CD4-positive, alpha-beta T cell treated with Interleukin-21 for 1 hour (primary cell): ENCODE data around the gene LHX8.
"Not testable (repeated sequence)": the region's sequence is repeated elsewhere in the genome, so short reads cannot be mapped to it uniquely, and the experiment has no call there.

ENCODE experiments used
- DNase-seq: peaks from one replicate; pipeline ENCODE4 v3.0.0-alpha.2; 2020

The LHX8 gene

DNA sequence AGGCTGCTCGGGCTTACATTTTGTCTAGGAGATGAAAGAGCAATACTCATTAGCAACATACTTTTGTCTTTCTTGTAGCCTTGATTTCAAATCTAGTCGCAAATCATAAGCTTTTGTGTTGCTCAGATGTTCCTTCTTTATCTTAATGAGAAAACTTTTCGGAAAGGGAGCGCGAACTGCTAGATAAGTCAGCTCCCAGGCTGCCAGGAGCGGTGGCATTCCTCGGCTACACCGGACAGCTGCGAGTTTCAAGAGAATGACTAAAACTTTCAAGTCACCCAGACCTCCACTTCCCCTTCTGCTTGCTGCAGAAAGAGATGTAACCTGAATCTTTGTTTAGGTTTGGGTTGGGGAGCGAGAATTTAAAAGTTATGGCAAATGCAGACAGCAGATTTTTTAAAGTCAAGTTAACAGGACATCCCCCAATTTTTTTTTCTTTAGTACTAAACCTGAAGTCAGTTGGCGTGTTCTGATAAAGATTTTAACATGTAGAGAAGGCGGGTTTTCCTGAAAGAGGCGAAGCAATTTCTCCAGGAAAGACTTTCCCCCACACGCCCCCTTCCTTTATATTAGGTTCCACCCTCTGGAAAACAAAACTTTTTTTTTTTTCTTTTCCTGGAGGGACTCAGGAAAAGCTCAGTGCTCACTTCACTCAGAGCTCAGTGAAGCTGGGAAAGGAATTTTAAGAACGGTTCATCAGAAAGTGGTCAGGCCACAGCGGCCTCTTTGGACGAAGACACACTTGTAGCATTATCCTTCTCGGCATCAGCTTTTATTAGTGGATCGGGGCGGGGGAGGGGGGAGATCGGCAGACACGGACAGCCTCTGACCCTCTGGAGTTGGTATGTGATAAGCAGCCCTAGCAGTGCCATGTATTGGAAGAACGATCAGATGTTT lies at the start of gene LHX8:
TSS of gene LHX8 (plus strand) at position 639 of the 897 bp plus-strand sequence. CDS start 2,227 bp downstream, outside the sequence.
- no peak for DNase-seq

DNA sequence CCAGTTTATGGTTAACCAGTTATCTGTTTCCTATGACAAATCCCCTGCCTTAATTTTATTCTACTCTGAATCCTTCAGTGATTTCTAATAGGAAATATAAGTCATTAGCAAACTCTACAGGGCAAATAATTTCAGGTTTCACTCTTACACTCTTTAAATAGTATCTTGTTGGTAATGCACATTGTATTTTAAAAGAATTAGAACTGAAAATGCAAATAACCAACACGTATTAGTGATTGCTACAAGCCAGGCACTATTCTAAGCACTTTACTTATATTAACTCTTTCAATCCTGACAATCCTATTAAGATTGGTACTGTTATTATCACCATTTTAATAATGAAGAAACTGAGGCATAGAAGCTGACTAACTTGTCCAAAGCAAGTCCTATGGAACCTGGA lies 48.3 kb upstream of the LHX8 start:
- DNase-seq, result no peak

DNA sequence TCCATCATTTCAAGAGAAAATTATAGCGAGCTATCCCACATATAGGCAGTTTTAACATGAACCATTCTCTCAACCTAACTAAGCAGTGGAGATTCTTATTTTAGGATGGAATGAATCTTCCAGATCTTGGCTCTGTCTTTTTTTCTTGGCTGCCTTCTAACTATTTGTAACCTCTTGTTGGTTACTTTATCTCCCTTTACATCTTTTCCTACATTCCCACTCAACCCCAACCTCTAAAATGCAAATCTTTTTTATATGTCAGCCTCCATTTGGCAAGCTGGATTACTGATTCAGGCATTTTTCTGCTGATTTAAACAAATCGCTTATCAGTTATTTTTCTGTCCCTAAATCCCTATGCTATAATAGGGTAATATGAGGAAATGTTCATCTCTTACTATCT lies 46.9 kb upstream of the LHX8 start:
- no peak for DNase-seq

DNA sequence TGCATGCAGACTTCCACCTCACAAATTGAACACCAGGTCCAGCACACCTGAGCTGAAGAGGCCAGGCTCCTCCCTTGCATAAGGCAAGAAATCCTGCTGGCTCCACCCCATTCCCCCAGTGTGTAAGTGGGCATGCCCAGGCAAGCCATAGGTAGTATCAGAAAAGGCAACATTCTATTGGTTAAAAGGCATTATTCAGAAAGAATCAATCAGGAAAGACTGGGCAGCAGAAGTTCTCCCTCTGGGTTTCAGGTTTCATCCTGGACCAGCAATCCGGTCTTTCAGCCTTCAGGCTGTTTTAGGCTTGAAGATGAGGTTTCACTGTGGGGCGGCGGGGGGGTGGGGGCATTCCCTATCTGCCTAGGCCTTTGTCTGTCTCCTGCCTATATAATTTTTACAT lies 42.0 kb upstream of the LHX8 start:
- no peak for DNase-seq

DNA sequence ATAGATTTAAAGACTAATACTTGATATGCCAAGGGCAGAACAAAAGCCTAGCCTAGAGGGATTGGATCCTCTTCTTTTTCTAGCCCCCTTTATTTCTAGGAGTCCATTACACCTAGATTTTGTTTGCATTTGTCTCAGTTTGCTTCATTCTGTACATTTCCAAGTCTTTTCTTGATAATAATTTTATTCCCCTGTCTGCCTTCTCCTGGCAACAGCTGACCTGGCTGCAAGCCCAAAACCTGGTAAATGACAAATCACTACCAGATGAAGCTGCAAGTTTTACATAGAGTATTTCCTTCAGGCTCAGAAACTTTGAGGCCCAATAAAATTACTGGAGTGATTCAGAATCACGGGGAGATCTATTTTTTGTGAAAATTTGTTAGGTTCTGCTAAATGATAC lies 36.5 kb upstream of the LHX8 start:
- no peak for DNase-seq

DNA sequence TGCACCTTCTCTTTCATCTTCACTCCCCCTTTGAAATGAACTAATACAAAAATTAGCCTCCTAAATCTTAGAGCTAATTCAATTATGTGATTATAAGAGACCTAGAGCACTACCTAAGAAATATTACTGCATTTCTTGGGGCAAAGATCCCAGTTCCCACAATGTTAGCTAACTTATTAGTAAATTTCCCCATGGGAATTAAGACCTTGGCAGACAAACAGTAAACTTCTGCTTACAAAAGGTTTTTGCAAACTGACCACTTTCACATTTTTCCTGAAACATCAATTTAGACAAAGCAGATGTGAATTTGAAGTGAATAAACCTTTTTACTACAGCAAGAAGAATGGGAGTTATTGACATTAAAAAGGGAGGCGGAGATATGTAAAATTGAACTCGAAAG lies 34.6 kb upstream of the LHX8 start:
- no peak for DNase-seq

DNA sequence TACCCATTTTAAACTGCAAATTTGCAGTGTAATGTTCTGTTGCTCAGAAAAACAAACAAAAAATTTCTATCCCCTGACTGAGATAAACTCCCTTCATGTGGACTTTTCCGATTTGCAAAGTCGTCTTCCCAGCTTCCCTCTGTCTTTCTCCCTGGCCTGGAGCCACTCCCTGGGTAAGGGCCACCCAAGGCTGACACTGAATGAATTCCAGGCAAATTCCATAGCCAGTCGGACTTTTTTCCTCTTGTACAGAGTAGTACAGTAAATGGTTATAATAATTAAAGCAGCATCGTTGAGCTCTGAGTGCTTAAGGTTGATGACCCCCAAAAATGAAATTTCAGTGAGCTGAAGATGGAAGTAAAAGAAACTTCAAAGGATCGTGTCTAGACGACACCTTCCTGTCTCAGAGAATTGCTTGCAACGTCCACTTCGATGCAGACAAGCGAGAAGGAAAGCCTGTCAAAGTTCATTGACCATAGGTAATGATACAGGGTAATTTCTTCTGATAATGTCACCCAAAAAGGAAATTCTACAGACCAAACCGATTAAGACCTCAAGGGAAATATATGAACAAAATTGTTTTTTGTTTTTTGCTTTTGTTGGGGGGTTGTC lies 33.6 kb upstream of the LHX8 start:
- no peak for DNase-seq

DNA sequence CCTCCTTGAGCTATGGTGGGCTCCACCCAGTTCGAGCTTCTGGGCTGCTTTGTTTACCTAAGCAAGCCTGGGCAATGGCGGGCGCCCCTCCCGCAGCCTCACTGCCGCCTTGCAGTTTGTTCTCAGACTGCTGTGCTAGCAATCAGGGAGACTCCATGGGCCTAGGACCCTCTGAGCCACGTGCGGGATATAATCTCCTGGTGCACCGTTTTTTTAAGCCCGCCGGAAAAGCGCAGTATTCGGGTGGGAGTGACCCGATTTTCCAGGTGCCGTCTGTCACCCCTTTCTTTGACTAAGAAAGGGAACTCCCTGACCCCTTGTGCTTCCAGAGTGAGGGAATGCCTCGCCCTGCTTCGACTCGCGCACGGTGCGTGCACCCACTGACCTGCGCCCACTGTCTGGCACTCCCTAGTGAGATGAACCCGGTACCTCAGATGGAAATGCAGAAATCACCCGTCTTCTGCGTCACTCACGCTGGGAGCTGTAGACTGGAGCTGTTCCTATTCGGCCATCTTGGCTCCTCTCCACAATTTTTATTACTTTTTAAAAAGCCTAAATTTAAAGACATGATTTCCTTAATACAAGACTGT lies 21.7 kb upstream of the LHX8 start:
- DNase-seq, result not testable (repeated sequence)

DNA sequence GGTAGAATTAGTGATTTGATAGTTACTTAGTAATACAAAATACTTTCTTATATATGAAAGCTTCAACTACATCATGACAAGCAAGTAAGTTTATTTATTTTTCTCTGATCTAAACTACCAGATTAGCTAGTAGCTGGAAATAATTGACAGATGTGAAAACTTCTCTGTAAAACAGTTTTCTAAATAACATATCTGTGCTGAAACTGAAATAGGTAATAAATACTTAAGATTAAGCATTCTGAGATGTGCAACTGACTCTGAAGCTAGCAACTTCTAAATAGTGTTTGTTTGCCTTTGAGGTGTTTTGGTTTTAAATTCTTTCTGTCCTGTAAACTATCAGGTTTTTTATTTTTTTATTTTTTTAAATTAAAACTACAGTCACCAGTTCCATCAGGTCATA lies 18.5 kb upstream of the LHX8 start:
- no peak for DNase-seq

DNA sequence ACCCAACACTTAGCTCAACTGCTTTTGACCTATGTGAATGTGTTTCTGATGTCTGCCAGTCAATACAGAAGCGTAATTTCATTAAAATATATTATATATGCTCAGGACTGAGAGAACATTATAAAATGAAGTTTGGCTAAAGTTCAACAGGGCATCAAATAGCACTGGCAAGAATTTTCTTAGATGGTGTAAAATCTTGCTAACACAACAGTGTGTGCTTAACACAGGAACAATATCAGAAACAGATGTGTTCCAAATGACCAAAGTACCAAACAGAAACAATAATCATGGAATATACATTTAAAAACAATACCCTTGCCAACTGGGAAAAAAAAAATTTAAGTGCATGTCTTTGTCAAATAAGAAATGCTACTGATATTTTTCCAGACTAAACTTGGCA lies 10.4 kb upstream of the LHX8 start:
- DNase-seq, result no peak

DNA sequence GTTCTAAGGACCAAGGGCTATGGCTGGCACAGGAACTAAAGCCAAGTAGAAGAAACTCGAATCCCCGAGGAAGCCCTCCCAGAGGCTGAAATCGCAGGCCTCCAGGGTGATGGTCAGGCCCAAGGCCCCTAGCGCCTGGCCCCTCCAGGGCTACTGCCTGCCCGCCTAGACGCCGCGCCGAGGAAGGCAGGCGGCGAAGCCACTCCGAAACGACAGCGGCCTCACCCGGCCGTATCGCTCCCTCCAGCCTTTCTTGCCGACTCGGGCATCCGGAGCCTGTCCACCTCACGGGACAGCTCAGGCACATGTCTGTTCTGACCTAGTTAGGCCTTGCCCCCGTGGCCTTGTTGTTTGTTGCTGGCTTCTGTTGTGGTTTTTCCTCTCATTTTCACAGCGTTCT lies 9.7 kb upstream of the LHX8 start:
- no peak for DNase-seq

DNA sequence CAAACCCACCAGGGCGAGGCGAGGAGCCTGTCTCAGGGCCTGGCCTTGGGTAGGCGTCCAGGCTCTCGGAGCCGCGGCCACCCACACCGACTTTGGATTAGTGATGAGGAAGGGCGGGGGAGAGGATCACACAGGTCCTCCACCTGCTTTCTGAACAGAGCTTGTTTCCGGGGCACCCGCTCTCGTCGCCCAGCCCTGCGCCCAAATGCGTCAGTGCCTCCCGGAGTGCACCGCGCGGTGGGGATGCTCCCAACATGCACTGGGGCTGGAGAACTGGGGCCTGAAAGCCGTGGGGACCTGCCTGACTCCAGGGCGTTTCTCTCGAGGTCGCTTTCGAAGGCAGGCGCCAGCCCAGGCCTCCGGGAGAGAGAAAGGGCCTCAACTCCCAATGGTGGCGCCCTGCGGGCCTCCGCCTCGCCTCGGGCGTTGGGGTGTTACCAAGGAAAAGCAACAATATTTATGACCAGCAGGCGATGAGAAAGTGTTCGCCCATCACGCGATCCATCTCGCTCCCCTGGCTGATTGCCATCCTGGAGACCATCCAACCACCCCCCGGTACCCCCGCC lies 8.9 kb upstream of the LHX8 start:
- DNase-seq, result no peak

DNA sequence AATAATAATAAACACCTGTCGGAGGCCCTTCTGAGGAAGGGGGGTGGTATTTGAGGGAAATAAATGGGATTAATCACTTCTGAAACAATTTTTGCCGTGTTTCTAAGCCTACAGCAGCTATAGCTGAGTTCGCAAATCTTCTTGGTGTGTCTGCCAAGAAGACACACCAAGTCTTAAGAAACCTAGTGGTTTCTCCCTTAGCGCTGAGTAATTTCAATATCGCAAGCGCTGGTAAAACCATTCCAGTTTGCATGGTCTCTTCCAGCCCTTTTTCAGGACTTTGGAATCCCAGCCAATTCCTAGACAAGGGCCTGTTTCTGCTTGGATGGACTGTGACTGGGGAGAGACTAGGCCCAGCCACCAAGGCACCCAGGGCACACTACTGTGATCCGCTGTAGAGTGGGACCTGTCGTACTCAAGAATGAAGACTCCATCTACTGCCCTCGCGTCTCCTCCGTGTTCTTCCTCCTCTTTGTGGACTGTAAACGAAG lies 7.5 kb upstream of the LHX8 start:
- DNase-seq, result no peak

DNA sequence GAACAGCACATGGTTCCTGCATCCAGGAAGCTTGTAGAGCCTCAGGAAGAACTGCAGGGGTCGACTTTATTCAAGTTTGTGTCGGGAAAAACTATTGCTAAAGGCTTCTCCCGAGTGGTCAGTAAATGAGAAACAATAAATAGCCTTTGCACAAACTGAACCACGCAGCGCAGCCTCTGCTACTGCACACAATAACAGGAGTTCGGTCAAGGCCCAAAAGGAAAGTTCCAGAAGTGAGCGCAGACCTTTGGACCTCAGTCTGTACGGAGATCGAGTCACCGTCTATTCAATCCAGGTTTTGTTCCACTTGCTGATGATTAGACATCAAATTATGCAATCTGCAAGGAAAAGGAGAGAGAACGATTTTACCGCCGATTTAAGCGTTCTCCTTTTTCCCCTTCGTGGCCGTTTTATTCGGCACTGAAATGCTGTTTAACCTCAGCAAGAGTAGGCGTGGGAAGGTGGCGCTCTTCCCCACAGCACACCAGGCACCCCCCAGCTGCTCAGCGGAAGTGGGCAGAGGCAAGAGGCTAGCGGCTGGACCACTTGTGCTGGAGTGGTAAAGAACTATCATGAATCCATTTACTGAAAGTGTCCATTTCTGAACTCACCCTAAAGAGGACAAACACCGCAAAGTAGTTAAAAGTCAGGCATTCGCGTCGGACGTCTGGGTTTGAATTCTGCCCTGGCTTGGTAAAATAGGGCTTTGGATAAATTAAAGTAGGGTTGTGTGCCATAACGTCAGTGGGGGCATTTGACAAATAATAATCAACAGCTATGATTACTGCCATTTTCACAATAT lies 6.1 kb upstream of the LHX8 start:
- no peak for DNase-seq

DNA sequence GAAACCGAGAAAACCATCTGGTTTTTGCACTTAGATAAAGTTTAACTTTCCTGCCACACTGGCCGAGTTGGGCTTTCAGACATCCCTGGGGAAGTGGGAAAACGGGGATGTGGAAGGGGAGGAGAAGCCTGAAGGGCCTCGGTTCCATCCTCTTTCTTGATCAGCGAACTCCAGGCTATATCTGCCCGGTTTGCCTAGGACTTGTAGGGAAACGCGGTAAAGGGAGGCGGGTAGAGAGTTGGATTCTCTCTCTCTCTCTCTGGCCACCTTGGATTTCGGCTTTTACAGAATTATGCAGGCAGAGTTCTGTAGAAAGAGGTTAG lies 4.6 kb upstream of the LHX8 start:
- DNase-seq, result no peak

DNA sequence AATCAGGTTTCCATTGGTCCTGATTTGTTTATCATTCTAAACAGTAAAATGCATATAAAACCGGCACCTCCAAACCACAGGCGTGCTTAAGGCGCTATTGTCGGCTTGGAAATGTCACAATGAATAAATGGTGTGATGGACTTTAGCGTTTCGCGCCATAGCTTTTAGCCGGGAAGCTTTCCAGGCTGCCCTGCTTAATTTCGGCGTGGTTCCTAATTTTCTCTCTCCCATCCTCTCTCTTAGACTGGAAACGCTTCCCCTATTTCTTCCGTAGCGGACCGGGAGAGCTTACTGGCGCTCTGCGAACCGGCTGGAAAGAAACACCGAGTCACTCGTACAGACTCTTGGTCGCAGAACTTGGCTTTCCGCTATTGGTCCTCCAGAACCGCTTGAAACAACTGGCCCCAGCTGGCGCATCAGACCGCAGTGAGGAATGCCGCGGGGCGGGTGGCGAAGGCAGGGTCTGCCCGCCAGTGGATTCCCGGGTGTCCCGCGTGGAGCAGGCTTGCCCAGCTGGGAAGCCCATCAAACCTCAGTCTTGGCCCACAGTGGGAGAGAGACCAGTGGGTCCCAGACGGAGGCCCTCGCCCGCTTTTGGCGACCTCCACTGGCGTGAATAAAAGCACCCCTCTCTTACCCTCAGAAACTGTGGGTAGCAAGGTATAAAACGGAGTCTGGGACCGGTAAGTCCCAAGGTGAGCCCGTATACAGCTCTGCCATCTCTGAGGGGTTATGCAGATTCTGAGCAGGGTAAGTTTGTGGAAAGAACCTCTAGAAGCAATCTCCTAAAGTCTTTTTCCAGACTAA lies 4.0 kb upstream of the LHX8 start:
- DNase-seq, result no peak

DNA sequence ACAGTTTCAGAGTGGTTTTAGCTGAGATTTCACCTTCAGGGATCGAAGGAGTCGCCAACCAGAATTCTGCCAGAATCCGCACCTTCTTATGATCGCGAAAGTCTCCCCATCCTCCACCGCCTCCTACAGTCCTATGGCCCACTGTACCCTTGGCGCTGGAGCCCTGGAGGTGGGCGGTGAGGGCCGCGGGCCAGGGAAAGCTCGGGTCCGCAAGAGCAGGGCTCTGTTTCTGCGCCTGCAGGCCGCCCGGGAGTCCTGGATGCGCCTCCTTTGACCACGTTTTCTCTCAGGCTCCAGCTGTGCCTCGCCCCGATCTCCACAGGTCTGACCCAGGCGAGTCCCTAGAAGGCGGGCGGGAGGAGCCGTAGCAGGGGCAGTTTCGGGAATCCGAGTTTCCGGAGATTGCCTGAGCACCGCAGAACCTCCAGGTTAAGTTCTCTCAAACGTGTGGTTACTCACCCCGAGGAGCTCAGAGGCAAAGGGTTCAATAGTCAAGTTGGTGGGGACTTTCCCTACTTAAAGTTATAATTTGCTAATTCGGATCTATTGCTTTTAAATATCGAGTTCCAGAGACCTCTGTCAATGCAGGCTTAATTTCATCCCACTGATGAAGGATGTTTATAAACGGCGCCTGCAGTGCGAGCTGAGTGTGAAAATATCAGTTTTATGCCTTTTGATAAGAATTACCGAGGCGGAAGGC lies 3.2 kb upstream of the LHX8 start:
- DNase-seq, result no peak

DNA sequence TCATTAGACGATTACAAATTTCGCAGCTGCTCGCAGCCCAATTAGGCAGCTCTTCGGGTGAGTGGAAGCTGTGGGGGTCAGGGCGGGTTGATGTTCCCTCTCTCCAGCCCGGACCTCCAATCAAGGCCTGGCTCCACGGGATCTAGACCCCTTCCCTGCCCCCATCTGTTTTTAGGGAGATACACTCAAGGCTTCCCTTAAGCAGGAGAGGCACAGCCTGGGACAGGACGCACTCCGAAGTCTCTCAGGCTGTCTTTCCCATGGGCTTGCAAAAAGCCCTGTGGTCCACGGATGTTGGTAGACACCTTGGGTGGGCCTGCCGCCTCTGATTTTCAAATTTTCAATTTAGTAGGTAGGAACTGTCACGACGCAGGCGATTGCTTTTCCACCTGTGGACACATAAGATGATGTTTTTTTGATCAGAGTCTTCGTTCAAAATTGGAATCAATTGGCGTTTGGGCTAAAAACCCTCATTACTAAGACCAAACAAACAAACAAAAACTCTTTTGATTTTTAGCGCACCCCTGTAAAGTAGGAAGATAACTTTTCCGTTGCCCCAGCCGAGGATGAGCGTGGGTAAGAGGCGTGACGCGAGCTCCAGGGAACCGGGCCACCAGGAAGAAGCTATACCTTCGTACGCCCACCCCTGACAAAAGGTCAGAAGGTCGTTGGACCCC lies 2.5 kb upstream of the LHX8 start:
- DNase-seq, result no peak

DNA sequence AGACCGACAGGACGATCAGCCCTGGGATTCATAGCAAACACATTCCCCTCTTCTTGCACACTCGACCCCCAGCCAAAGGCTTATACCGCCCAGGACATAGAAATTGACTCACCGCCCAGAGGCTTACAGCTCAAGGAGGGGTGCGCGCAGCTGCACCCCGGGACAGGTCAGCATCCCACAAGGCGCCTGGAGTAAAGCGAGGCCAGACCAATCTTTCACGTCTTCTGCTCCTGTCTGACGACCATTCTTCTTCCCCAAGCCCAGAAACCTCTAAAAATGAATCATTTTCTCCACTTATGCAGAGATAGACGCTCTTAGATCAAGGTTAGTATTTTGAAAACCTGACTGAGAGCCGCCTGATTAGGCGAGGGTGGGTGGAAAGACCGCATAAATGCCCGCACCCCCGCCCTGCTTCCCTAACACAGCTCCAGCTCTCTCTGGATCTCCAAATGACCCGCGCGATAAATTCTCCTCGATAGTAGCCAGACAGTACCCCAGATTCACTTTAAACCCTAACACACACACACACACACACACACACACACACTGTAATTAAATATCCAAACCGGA lies 1.9 kb upstream of the LHX8 start:
- DNase-seq, result no peak

DNA sequence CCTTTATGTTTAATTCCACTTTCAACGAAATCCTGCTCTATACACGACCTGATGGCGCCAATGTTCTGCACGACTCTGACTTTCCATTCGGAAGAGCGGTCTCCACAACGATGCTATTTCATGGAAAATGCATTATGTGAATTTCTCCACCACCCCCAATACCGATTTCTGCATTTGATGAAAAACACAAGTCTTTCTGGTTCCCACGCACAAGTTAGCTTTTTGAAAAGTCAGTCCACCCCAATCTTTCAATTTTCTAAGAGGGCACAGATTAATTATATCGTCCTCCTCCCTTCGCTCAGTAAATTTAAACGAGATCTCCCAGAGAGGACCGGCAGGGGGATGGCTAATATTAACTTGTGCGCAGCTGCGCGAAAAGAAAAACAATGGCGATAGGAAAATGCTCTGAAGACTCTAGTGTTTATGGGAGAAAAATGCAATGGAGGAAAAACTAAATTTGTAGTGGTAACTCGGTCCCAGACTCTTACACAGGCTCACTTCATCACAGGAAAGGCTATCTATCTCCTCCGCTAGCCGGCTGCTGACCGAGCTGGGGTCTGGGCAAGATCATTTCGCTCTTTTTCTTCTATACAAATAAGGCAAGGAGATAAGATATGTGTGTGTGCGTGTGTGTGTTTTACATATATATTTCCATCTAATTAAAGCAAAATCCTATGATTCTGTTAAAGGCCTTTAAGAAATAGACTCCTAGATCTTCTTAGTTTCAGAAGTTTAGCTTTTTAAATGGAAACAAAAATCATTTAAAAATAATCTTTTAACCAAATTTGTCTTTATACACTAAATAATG lies 1.2 kb upstream of the LHX8 start:
- DNase-seq, result no peak
